ENCODE measurements around the gene FAM193A.
"Not testable (repeated sequence)": the region's sequence is repeated elsewhere in the genome, so short reads cannot be mapped to it uniquely, and the experiment has no call there.

Gene FAM193A

DNA sequence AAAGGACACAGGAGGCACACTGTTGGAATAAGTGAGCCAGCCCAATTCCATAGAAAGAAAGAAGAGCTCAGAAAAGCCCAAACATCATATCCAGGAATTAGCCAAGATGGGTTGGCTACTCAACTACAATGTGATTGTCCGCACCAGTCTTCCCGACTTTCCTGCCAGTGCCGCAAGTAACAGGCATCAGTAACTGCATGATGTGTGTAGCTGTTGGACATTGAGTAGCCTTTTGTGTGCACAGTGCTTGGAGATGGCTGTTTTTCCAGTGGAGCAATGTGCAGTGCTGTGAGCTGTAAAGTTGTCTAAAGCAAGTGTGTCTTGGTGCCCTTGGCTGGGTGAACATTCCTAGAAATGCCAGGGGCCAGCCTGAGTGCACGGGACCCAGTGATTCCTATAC lies 29.2 kb upstream of the FAM193A start:
- TF ChIP-seq, protein P1, sequence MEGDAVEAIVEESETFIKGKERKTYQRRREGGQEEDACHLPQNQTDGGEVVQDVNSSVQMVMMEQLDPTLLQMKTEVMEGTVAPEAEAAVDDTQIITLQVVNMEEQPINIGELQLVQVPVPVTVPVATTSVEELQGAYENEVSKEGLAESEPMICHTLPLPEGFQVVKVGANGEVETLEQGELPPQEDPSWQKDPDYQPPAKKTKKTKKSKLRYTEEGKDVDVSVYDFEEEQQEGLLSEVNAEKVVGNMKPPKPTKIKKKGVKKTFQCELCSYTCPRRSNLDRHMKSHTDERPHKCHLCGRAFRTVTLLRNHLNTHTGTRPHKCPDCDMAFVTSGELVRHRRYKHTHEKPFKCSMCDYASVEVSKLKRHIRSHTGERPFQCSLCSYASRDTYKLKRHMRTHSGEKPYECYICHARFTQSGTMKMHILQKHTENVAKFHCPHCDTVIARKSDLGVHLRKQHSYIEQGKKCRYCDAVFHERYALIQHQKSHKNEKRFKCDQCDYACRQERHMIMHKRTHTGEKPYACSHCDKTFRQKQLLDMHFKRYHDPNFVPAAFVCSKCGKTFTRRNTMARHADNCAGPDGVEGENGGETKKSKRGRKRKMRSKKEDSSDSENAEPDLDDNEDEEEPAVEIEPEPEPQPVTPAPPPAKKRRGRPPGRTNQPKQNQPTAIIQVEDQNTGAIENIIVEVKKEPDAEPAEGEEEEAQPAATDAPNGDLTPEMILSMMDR (IDR thresholded peaks at IDR 0.05; ENCODE audit: low read depth, low read length) = no peak
- H3K4me3 ChIP-seq (replicated peaks in 1 of 2; ENCODE audit: low read depth in 2 of 2, low read length in 2 of 2) = no peak overlapping the region
- no peak for DNase-seq (ENCODE audit: low read depth in 2 of 2)

DNA sequence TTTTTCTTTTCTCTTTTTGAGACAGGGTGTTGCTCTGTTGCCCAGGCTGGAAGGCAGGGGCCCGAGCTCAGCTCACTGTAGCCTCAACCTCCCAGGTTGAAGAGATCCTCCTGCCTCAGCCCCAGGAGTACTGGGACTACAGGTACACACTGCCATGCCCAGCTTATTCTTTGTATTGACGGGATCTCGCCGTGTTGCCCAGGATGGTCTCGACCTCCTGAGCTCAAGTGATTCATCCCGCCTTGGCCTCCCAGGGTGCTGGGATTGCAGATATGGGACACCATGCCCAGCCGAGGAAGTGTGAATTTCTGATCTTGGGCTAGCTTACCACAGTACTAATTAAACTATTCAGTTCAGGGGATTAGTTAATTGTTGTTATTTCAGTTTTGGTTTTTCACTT lies 28.6 kb upstream of the FAM193A start:
- TF ChIP-seq, protein P1 (IDR thresholded peaks at IDR 0.05; ENCODE audit: low read depth, low read length) = no peak
- H3K4me3 ChIP-seq (replicated peaks in 1 of 2; ENCODE audit: low read depth in 2 of 2, low read length in 2 of 2) = no peak overlapping the region
- DNase-seq (ENCODE audit: low read depth in 2 of 2) = no peak

DNA sequence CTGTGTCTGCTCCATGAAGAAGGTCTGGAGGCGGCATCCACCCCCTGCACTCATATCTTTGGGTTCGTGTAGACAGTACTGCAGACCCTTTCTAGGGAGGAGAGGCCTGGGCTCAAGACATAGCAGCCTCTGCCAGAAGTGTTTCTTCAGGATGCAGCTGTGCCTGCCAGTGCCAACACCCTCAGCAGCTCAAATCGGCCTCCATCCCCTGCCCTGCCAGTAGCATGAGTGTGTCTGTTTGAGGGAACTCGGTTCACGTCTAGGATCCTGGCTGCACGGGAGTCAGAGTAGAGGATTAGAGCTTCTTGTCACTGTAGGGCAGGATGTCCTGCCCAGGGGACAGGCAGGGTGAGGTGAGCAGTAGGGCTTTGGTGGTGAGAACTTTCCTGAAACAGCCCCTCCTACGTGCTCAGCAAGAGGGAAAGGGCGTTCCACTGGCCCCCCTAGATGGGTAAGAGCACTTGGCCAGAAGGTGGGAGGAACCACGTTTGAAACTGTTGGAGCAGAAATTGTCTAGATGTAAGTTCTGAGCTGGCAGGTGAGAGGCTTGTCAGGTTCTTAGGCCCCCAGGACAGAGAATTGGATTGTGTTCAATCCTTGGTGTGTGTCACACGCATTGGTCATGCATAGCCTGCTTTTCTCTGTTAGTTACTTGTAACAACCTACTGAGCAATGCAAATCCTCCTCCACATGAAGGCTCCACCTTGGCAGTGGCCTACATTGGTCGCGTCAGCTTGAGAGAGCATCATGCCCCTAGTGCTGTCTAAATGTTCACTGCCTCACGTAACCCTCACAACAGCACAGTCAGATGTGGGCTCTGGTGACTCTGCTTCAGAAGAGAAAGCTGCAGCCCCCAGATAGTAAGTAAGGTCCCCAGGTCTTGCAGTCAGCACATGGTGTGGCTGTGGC lies 25.8 kb upstream of the FAM193A start:
- no peak for DNase-seq (ENCODE audit: low read depth in 2 of 2)
- TF ChIP-seq, protein P1 (IDR thresholded peaks at IDR 0.05; ENCODE audit: low read depth, low read length) = no peak
- no peak overlapping the region for H3K4me3 ChIP-seq (replicated peaks in 1 of 2; ENCODE audit: low read depth in 2 of 2, low read length in 2 of 2)

DNA sequence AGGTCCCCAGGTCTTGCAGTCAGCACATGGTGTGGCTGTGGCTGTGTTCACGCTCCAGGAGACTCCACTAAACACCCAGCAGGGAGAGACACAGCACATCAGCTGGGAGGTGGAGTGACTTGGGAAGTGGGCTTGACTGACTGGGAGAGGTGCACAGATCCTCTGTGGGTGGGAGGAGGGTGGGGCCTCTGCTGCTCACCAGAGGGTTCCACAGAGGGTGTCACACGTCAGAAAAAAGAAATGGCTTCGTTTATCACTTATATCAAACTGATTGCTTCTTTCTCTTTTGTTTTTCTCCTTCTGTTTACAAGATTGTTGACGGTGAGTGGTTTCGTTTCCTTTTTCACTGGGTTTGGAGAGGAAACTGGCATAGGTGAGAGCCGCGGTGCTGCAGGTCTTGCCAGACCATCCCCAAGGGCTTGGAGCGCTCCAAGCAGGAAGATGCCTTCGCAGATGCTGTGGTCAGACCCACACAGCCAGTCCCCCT lies 24.8 kb upstream of the FAM193A start:
- TF ChIP-seq, protein P1 (IDR thresholded peaks at IDR 0.05; ENCODE audit: low read depth, low read length) = no peak
- no peak overlapping the region for H3K4me3 ChIP-seq (replicated peaks in 1 of 2; ENCODE audit: low read depth in 2 of 2, low read length in 2 of 2)
- no peak for DNase-seq (ENCODE audit: low read depth in 2 of 2)

DNA sequence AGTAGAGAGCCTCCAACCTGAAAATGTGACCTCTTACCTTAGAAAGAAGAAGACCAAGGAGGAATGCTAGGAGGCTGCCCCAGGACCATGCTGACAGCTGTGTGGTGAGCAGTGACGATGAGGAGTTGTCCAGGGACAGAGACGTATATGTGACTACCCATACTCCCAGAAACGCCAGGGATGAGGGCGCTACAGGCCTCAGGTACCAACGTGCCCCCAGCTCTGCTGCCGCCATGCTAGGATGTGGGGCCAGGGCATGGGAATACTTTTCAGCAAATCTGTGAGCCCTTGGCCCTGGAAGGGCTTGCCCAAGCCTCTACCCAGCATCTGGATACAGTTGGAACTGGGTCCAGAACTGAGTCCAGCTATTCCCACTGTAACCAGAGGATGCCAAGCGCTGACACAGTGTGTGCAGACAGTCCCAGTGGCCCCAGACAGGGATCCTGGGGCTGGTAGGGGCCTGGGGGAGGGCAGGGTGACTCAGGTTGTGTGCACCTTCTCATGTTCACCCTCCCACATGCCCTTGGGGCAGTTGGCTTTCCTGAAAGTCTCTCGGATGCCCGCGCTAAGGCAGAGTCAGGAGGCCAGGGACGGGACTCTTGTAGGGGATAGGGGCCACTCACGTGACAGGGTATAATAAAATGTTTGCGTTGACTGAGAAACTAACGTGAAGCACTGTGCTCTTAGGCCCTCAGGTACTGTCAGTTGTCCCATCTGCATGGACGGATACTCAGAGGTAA lies 23.9 kb upstream of the FAM193A start:
- no peak overlapping the region for H3K4me3 ChIP-seq (replicated peaks in 1 of 2; ENCODE audit: low read depth in 2 of 2, low read length in 2 of 2)
- no peak for DNase-seq (ENCODE audit: low read depth in 2 of 2)
- TF ChIP-seq, protein P1 (IDR thresholded peaks at IDR 0.05; ENCODE audit: low read depth, low read length) = no peak

DNA sequence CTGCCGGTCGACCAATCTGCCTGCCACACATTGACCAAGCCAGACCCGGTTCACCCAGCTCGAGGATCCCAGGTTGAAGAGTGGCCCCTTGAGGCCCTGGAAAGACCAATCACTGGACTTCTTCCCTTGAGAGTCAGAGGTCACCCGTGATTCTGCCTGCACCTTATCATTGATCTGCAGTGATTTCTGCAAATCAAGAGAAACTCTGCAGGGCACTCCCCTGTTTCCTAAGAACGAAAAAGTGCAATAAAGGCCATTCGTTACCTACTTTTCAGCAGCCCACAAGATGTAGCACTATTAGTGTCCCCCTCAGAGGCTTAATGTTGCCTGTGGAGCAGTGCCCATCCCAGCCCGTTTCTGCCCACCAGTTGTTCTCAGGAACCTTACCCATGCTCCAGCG lies 22.3 kb upstream of the FAM193A start:
- H3K4me3 ChIP-seq (replicated peaks in 1 of 2; ENCODE audit: low read depth in 2 of 2, low read length in 2 of 2); DNase-seq (ENCODE audit: low read depth in 2 of 2): not testable (repeated sequence)

DNA sequence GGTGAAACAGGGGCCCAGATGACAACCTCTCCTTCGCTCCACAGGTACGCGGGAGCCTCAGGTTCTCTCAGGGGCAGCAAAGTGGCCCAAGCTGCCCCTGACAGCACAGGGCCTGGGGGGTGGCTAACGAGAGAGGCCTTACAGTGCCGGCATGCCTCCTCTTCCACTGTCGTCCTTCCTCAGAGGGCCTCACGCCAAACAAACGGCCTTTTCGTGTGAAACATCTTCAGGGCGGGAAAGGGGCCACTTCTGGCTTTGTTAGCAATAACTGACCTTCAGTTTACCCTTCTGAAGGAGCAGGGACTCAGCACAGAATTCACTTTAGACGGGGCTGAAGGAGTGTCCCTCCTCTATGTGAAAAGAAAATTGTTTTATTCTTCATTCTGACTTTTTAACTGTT lies 21.5 kb upstream of the FAM193A start:
- not testable (repeated sequence) for DNase-seq (ENCODE audit: low read depth in 2 of 2); H3K4me3 ChIP-seq (replicated peaks in 1 of 2; ENCODE audit: low read depth in 2 of 2, low read length in 2 of 2)

Data from cardiac fibroblast (primary cell).